Measurements from ENCODE around the gene SCAPER. TPM values are rescaled to one million over a fixed set of nuclear protein-coding genes. Genes with fewer than 3 reads are reported as not detected.
"Not testable (repeated sequence)": the region's sequence is repeated elsewhere in the genome, so short reads cannot be mapped to it uniquely, and the experiment has no call there.

Gene SCAPER
- total RNA-seq, 1 experiment from 2014 or later, result 6.3 TPM

GRCh38 chr15:76299786-76300185 lies 605.4 kb downstream of the SCAPER start:
- H4K20me1 ChIP-seq (ENCODE audit: insufficient read depth, low read depth, low read length), result peaks cover 33% of the 10 kb centered on the region

GRCh38 chr15:76298986-76299385 lies 606.2 kb downstream of the SCAPER start:
- Histone ChIP-seq H3K79me2 (ENCODE audit: low read length) (peaks cover 97% of the 10 kb centered on the region), H3K9me2 (replicated peaks; ENCODE audit: insufficient read depth, low read length) (no peaks in the 10 kb centered on the region), H3K27me3 (ENCODE audit: low read length) (no peaks in the 10 kb centered on the region), H3K9ac (ENCODE audit: low read length) (no peak overlapping the region), H4K20me1 (ENCODE audit: insufficient read depth, low read depth, low read length) (peaks cover 30% of the 10 kb centered on the region), H3K36me3 (ENCODE audit: insufficient read depth, low read length) (no peaks in the 10 kb centered on the region), H2AFZ (ENCODE audit: low read length) (no peak overlapping the region), H3K27ac (ENCODE audit: low read length) (no peak overlapping the region), H3K9me3 (ENCODE audit: low read length) (no peaks in the 10 kb centered on the region), H3K4me1 (ENCODE audit: low read length) (peaks cover 9% of the 10 kb centered on the region), H3K4me3 (ENCODE audit: low read length) (no peak overlapping the region), H3K4me2 (ENCODE audit: low read depth, low read length, poor library complexity, severe bottlenecking) (no peak overlapping the region)
- no peak for DNase-seq

More at GRCh38 chr15:76299786-76300185, 605.4 kb downstream of the SCAPER start:
- Histone ChIP-seq H3K4me3 (ENCODE audit: low read length) (no peak overlapping the region), H2AFZ (ENCODE audit: low read length) (no peak overlapping the region), H3K4me1 (ENCODE audit: low read length) (peaks cover 9% of the 10 kb centered on the region), H3K4me2 (ENCODE audit: low read depth, low read length, poor library complexity, severe bottlenecking) (no peak overlapping the region), H3K27ac (ENCODE audit: low read length) (no peak overlapping the region), H3K9me2 (replicated peaks; ENCODE audit: insufficient read depth, low read length) (no peaks in the 10 kb centered on the region), H3K36me3 (ENCODE audit: insufficient read depth, low read length) (no peaks in the 10 kb centered on the region), H3K79me2 (ENCODE audit: low read length) (peaks cover 97% of the 10 kb centered on the region), H3K9me3 (ENCODE audit: low read length) (no peaks in the 10 kb centered on the region), H3K9ac (ENCODE audit: low read length) (no peak overlapping the region), H3K27me3 (ENCODE audit: low read length) (no peaks in the 10 kb centered on the region)
- DNase-seq, result no peak

GRCh38 chr15:76297951-76298350 lies 607.2 kb downstream of the SCAPER start:
- Histone ChIP-seq H4K20me1 (ENCODE audit: insufficient read depth, low read depth, low read length) (peaks cover 24% of the 10 kb centered on the region), H3K79me2 (ENCODE audit: low read length) (peaks cover 97% of the 10 kb centered on the region)
- not testable (repeated sequence) for H3K36me3 ChIP-seq (ENCODE audit: insufficient read depth, low read length); H3K4me3 ChIP-seq (ENCODE audit: low read length); H3K27ac ChIP-seq (ENCODE audit: low read length); DNase-seq; H3K9ac ChIP-seq (ENCODE audit: low read length); H2AFZ ChIP-seq (ENCODE audit: low read length); H3K4me2 ChIP-seq (ENCODE audit: low read depth, low read length, poor library complexity, severe bottlenecking); H3K9me3 ChIP-seq (ENCODE audit: low read length); H3K4me1 ChIP-seq (ENCODE audit: low read length); H3K27me3 ChIP-seq (ENCODE audit: low read length); H3K9me2 ChIP-seq (replicated peaks; ENCODE audit: insufficient read depth, low read length)

Small RNAs within 50 kb of the gene (small RNA-seq; reads per million reads assigned to genes)
- gene AC090751.1 (not detected), gene MIR3713 (not detected)

Other genes with a start within 250 kb of the SCAPER start
- 69.3 and 84.8 TPM in 2 replicates for gene RCN2, start 26.4 kb upstream of the SCAPER start, total RNA-seq (2014; rRNA removed; shearing (Covaris generic); ENCODE audit: low replicate concordance)
- gene PSTPIP1, start 89.8 kb upstream of the SCAPER start, total RNA-seq (2014; rRNA removed; shearing (Covaris generic); ENCODE audit: low replicate concordance), result 13.1 and 40.4 TPM in 2 replicates
- 163 and 205 TPM in 2 replicates for gene TSPAN3, start 165.8 kb upstream of the SCAPER start, total RNA-seq (2014; rRNA removed; shearing (Covaris generic); ENCODE audit: low replicate concordance)